ENCODE measurements around the gene COX20. TPM values are rescaled to one million over a fixed set of nuclear protein-coding genes. Genes with fewer than 3 reads are reported as not detected.

The COX20 gene
- polyA plus RNA-seq, 1 donor (not counting 4 experiments of a cell fraction or from before 2014, with no cell fraction given): 66.1 TPM

GRCh38 chr1:244837597-244838258 is 2.3 kb downstream of the COX20 start:
- Histone ChIP-seq H3K4me1 (ENCODE audit: control insufficient read depth, extremely low read depth, insufficient read depth, low read length) (peaks cover 8% of the 10 kb centered on the region), H3K4me3 (ENCODE audit: control insufficient read depth in 2 of 3, extremely low read depth in 1 of 3, insufficient read depth in 2 of 3, low read depth in 1 of 3, low read length in 3 of 3) (no peak overlapping the region), H2AFZ (ENCODE audit: control insufficient read depth, low read length) (no peak overlapping the region), H3K79me2 (ENCODE audit: control insufficient read depth, insufficient read depth, low read length) (peaks cover 60% of the 10 kb centered on the region), H3K27ac (ENCODE audit: control insufficient read depth, insufficient read depth, low read length) (no peak overlapping the region), H3K9ac (ENCODE audit: control insufficient read depth, extremely low read depth, insufficient read depth, low read length) (no peak overlapping the region), H3K9me3 (ENCODE audit: control insufficient read depth, low read depth, low read length) (no peaks in the 10 kb centered on the region), H3K4me2 (ENCODE audit: control insufficient read depth, extremely low read depth, insufficient read depth, low read depth, low read length) (peak overlapping the region; percentile 74), H3K36me3 (ENCODE audit: control insufficient read depth in 2 of 2, extremely low read depth in 1 of 2, insufficient read depth in 2 of 2, low read length in 2 of 2) (peaks cover 9% of the 10 kb centered on the region in 2 experiments), H4K20me1 (ENCODE audit: control insufficient read depth, extremely low read depth, insufficient read depth, low read length) (no peaks in the 10 kb centered on the region), H3K27me3 (ENCODE audit: control insufficient read depth, extremely low read depth, insufficient read depth, low read length) (no peaks in the 10 kb centered on the region), H3K9me1 (ENCODE audit: control insufficient read depth, extremely low read depth, insufficient read depth, low read length) (no peaks in the 10 kb centered on the region)
- no peak for FAIRE-seq
- dilution Hi-C loops (cut with MboI; ENCODE audit: extremely low pct_ligation_motif_present, low sequenced_read_pairs): no loop called here
- TF ChIP-seq CTCF (optimal IDR thresholded peaks at IDR 0.05 in 1 of 3, IDR thresholded peaks at IDR 0.05 in 1 of 3, conservative IDR thresholded peaks at IDR 0.05 in 1 of 3; ENCODE audit: extremely low read depth in 1 of 3, insufficient read depth in 2 of 3, low read length in 3 of 3) (no peak), EZH2 (IDR thresholded peaks at IDR 0.05; ENCODE audit: low read length) (no peak)
- no peak for DNase-seq (ENCODE audit: low read depth, low spot score)

- no peak for FAIRE-seq
These were observed 4.2 kb downstream of the COX20 start for GRCh38 chr1:244839656-244840055.

More at GRCh38 chr1:244839656-244840055, 4.2 kb downstream of the COX20 start:
- Histone ChIP-seq H3K9me1 (ENCODE audit: control insufficient read depth, extremely low read depth, insufficient read depth, low read length) (no peaks in the 10 kb centered on the region), H3K4me1 (ENCODE audit: control insufficient read depth, extremely low read depth, insufficient read depth, low read length) (peaks cover 8% of the 10 kb centered on the region), H3K4me3 (ENCODE audit: control insufficient read depth in 2 of 3, extremely low read depth in 1 of 3, insufficient read depth in 2 of 3, low read depth in 1 of 3, low read length in 3 of 3) (no peak overlapping the region), H3K79me2 (ENCODE audit: control insufficient read depth, insufficient read depth, low read length) (peaks cover 63% of the 10 kb centered on the region), H4K20me1 (ENCODE audit: control insufficient read depth, extremely low read depth, insufficient read depth, low read length) (no peaks in the 10 kb centered on the region), H3K36me3 (ENCODE audit: control insufficient read depth in 2 of 2, extremely low read depth in 1 of 2, insufficient read depth in 2 of 2, low read length in 2 of 2) (peaks cover 15 to 17% of the 10 kb centered on the region in 2 experiments), H2AFZ (ENCODE audit: control insufficient read depth, low read length) (no peak overlapping the region), H3K27me3 (ENCODE audit: control insufficient read depth, extremely low read depth, insufficient read depth, low read length) (no peaks in the 10 kb centered on the region), H3K4me2 (ENCODE audit: control insufficient read depth, extremely low read depth, insufficient read depth, low read depth, low read length) (no peak overlapping the region), H3K9ac (ENCODE audit: control insufficient read depth, extremely low read depth, insufficient read depth, low read length) (no peak overlapping the region), H3K27ac (ENCODE audit: control insufficient read depth, insufficient read depth, low read length) (no peak overlapping the region), H3K9me3 (ENCODE audit: control insufficient read depth, low read depth, low read length) (no peaks in the 10 kb centered on the region)
- dilution Hi-C loops (cut with MboI; ENCODE audit: extremely low pct_ligation_motif_present, low sequenced_read_pairs): no loop called here
- DNase-seq (ENCODE audit: low read depth, low spot score): no peak
- TF ChIP-seq EZH2 (IDR thresholded peaks at IDR 0.05; ENCODE audit: low read length) (no peak), CTCF (optimal IDR thresholded peaks at IDR 0.05 in 1 of 3, IDR thresholded peaks at IDR 0.05 in 1 of 3, conservative IDR thresholded peaks at IDR 0.05 in 1 of 3; ENCODE audit: extremely low read depth in 1 of 3, insufficient read depth in 2 of 3, low read length in 3 of 3) (no peak)

Measured in keratinocyte (primary cell).